ENCODE results near the gene CDCA3.

Gene CDCA3

GRCh38 chr12:6820166-6820565 lies 30.9 kb downstream of the CDCA3 start:
- no peak for DNase-seq (ENCODE audit: low read depth in 2 of 2)

- no peak for DNase-seq (ENCODE audit: low read depth in 2 of 2)
These were observed 31.7 kb downstream of the CDCA3 start for GRCh38 chr12:6819106-6820030.

- DNase-seq (ENCODE audit: low read depth in 2 of 2), result no peak
These were observed 32.4 kb downstream of the CDCA3 start for GRCh38 chr12:6818645-6819044.

DNA sequence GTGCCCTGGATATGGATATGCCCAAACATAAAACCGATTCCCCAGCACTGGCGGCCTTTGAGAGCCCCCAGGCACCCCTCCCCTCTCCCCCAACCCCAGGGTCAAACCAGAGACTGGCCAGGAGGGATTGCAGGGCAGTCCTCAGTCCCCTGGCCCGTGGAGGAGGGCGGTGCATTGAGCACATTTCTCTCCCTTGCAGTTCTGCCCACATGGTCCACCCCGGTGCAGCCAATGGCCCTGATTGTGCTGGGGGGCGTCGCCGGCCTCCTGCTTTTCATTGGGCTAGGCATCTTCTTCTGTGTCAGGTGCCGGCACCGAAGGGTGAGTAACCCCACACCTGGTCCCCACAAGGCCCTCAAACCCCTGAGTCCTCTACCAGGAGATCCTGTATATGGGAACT lies 32.9 kb downstream of the CDCA3 start:
- DNase-seq (ENCODE audit: low read depth in 2 of 2), result no peak

DNA sequence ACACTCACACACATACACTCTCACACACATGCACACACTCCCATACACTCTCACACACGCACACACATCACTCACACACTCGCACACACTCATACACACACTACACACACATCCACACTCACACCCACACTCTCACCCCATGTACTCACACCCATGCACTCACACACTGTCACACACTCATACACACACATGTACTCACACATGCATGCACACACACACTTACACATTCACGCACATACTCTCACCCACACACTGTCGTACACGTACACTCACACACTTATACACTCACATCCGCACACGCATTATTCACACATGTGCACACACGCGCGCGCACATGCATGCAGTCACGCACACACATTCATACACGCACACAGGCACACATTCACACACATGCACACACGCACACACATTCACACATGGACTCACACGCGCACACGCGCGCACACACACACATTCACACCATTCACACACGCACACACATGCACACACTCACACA lies 33.4 kb downstream of the CDCA3 start:
- DNase-seq (ENCODE audit: low read depth in 2 of 2), result no peak

DNA sequence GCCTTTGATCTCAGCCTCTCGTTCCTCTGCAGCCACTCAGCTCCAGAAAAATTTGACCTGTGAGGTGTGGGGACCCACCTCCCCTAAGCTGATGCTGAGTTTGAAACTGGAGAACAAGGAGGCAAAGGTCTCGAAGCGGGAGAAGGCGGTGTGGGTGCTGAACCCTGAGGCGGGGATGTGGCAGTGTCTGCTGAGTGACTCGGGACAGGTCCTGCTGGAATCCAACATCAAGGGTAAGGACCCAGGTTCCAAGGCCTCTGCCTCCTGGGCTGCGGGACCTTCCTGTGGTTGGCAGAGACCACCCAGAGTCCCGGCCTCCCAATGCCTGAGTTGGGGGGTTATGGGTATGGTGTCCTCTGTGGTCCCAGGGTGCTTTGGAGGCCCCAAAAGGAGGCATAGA lies 34.0 kb downstream of the CDCA3 start:
- no peak for DNase-seq (ENCODE audit: low read depth in 2 of 2)

DNA sequence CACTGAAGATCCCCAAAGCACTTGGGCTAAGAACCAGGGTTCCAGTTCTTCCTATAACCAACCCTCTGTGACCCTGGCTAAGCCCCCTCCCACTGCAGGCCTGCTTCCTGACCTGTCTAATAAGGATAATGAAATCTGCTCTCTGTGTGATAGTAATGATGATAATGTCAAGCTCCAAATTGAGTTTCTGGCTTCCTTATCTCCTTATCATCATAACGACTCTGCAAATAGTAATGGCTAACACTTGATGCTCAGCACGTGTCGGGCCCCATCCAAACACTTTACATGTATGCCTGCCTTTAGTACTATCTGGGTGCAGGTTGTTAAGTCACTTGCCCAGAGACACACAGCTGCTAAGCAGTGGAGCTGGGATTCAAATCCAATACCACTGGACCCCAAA lies 34.5 kb downstream of the CDCA3 start:
- no peak for DNase-seq (ENCODE audit: low read depth in 2 of 2)

DNA sequence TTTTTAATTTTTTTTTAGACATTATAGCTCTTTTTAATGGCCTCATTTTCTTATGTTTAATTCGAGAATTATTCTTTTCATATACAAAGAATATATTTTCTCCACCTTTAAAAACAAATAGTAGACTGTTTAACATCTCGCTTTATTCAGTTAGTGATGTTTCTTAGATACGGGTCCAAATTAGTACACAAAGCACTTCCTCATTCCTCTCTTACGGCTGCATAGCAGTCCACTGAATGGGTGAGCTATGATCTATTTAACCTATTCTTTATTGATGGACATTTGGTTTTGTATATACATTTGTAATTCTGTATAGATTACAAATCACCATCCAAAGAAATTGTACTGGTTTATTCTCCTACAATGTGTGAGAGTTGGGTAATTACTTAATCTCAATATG lies 37.7 kb downstream of the CDCA3 start:
- no peak for DNase-seq (ENCODE audit: low read depth in 2 of 2)

GRCh38 chr12:6810758-6811157 lies 40.3 kb downstream of the CDCA3 start:
- no peak for DNase-seq (ENCODE audit: low read depth in 2 of 2)

DNA sequence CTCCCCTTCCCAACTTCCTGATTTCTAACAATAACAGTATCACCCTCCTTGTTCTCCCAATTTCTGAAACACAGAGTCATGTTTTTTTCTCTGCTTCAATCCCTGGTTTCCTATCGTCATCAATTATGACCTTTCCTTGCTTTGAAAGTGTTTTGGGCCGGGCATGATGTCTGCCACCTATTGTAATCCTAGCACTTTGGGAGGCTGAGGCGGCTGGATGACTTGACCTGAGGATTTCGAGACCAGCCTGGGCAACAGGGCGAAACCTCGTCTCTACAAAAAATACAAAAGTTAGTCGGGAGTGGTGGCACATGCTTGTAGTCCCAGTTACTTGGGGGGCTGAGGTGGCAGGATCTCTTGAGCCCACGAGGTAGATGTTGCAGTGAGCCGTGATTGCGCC lies 42.0 kb downstream of the CDCA3 start:
- DNase-seq (ENCODE audit: low read depth in 2 of 2), result no peak

- DNase-seq (ENCODE audit: low read depth in 2 of 2), result no peak
These were observed 43.9 kb downstream of the CDCA3 start for GRCh38 chr12:6807170-6807569.

DNA sequence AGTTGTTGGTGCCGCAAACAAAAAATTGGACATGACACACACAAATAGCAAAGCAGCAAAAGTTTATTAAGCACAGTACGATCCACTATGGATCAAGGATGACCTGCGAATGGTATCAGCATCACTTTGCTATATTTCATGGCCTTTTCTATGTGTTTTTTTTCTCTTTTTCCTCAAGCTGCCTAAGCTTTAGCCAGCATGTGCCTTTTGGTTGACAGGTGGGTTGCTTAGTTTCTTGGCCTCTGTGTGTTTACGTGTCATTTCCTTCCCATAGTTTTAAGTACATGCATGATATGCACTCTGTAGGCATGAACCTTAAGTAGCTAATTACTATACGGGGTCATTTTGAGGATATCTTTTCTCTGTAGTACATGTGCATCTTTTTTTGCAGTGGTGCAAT lies 51.9 kb downstream of the CDCA3 start:
- no peak for DNase-seq (ENCODE audit: low read depth in 2 of 2)
